MM.1S (cell line): Measurements from ENCODE around the gene ADGRL1.

Experiments
- CTCF ChIP-seq: fragments of 300-600 bp; sonication (generic); IDR thresholded peaks from 2 replicates; pipeline ENCODE4 v1.5.1; 2016; ENCODE audit warnings: antibody characterized with exemption, low read length, mixed read lengths
- EZH2 ChIP-seq: fragments of 300-600 bp; sonication (generic); optimal IDR thresholded peaks from 2 replicates; pipeline ENCODE3; 2017; ENCODE audit warnings: low read depth, mild to moderate bottlenecking, antibody characterized with exemption, low read length, mixed read lengths
- EZH2phosphoT487 ChIP-seq: fragments of 300-600 bp; sonication (generic); IDR thresholded peaks from 2 replicates; pipeline ENCODE4 v1.6.1; 2018; ENCODE audit warnings: antibody characterized with exemption, low read length

- peak; percentile 48 for TF ChIP-seq CTCF
- no peak for TF ChIP-seq EZH2phosphoT487
- TF ChIP-seq EZH2: no peak
These were observed 92.1 kb downstream of the ADGRL1 start for GRCh38 chr19:14113762-14114414.
